ENCODE results near the gene CYP4F22. TPM values are rescaled to one million over a fixed set of nuclear protein-coding genes. Genes with fewer than 3 reads are reported as not detected.

Gene CYP4F22
- total and polyA plus RNA-seq, 2 of the 8 experiments (the other 6 are each of a cell fraction or from before 2014, with no cell fraction given), result not detected

- TF ChIP-seq KDM4A (IDR thresholded peaks at IDR 0.05; ENCODE audit: low read depth, low read length, severe bottlenecking), result no peak
Measured at GRCh38 chr19:15570420-15570819, 62.1 kb downstream of the CYP4F22 start (continued).
